Activated T-cell treated with anti-CD3 and anti-CD28 coated beads for 4 hours (primary cell): ENCODE measurements around the gene ZNF648.
"Not testable (repeated sequence)": the region's sequence is repeated elsewhere in the genome, so short reads cannot be mapped to it uniquely, and the experiment has no call there.

ENCODE experiments used
- DNase-seq: peaks from one replicate; pipeline ENCODE4 v3.0.0-alpha.2; 2020

Gene ZNF648

DNA sequence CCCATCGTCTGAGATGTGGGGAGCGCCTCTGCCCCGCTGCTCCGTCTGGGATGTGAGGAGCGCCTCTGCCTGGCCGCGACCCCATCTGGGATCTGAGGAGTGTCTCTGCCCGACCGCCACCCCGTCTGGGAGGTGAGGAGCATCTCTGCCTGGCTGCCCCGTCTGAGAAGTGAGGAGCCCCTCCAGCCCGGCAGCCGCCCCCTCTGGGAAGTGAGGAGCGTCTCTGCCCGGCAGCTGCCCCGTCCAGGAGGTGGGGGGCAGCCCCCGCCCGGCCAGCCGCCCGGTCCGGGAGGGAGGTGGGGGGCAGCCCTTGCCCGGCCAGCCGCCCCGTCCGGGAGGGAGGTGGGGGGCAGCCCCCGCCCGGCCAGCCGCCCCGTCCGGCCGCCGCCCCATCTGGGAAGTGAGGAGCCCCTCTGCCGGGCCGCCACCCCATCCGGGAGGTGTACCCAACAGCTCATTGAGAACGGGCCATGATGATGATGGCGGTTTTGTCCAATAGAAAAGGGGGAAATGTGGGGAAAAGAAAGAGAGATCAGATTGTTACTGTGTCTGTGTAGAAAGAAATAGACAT lies 50.6 kb downstream of the ZNF648 start:
- DNase-seq = not testable (repeated sequence)

DNA sequence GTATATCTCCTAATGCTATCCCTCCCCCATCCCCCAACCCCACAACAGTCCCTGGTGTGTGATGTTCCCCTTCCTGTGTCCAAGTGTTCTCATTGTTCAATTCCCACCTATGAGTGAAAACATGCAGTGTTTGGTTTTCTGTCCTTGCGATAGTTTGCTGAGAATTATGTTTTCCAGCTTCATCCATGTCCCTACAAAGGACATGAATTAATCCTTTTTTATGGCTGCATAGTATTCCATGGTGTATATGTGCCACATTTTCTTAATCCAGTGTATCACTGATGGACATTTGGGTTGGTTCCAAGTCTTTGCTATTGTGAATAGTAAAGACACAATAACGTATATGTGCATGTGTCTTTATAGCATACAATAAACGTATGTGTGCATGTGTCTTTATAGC lies 56.1 kb downstream of the ZNF648 start:
- DNase-seq = not testable (repeated sequence)

- DNase-seq = no peak
Measured at GRCh38 chr1:182004601-182005000, 56.9 kb downstream of the ZNF648 start.
